ENCODE results near the gene TUBB6. TPM values are rescaled to one million over a fixed set of nuclear protein-coding genes. Genes with fewer than 3 reads are reported as not detected.

TUBB6 gene
- total RNA-seq, 1 experiment from 2014 or later: 125 TPM

GRCh38 chr18:12315490-12315889 lies 7.4 kb downstream of the TUBB6 start:
- no peak overlapping the region for H3K27ac ChIP-seq (ENCODE audit: low read length)
- H3K4me3 ChIP-seq (ENCODE audit: low read depth in 2 of 2, low read length in 2 of 2): no peak overlapping the region
- peaks cover 4% of the 10 kb centered on the region; the same call in 1 of the 2 replicates for H3K4me1 ChIP-seq (ENCODE audit: control insufficient read depth, insufficient read depth, low read length)
- ATAC-seq (no peak), DNase-seq (ENCODE audit: low read depth, low spot score) (no peak)
- TF ChIP-seq POLR2AphosphoS5 (IDR thresholded peaks at IDR 0.05; ENCODE audit: low read depth, low read length) (no peak), SIN3A (IDR thresholded peaks at IDR 0.05; ENCODE audit: borderline replicate concordance, insufficient read depth, low read depth, low read length) (no peak), CTCF (IDR thresholded peaks at IDR 0.05) (no peak), TCF7L2 (IDR thresholded peaks at IDR 0.05; ENCODE audit: low read depth, low read length) (no peak), REST (IDR thresholded peaks at IDR 0.05; ENCODE audit: insufficient read depth in 1 of 2, low read depth in 2 of 2, low read length in 1 of 2) (no peak)
- no peaks in the 10 kb centered on the region for H3K9me3 ChIP-seq (ENCODE audit: control insufficient read depth, insufficient read depth, low read depth, low read length)
- POLR2A ChIA-PET: no interaction called here
- intact Hi-C loops (cut with micrococcal nuclease; ENCODE audit: unreplicated experiment): no loop called here
- CTCF ChIA-PET: no interaction called here
- in situ Hi-C loops (cut with HindIII; ENCODE audit: low pct_unique_long_range_greater_than_20kb, low sequenced_read_pairs): no loop called here
- H3K27me3 ChIP-seq (ENCODE audit: control insufficient read depth, insufficient read depth, low read length): no peaks in the 10 kb centered on the region
- peaks cover 40% of the 10 kb centered on the region for H3K36me3 ChIP-seq (ENCODE audit: control insufficient read depth, insufficient read depth, low read length)
- BruUV-seq (replicated peaks): no TSS peak

GRCh38 chr18:12315911-12316310 lies 7.9 kb downstream of the TUBB6 start:
- in situ Hi-C loops (cut with HindIII; ENCODE audit: low pct_unique_long_range_greater_than_20kb, low sequenced_read_pairs): no loop called here
- CTCF ChIA-PET: no interaction called here
- ATAC-seq (no peak), DNase-seq (ENCODE audit: low read depth, low spot score) (no peak)
- intact Hi-C loops (cut with micrococcal nuclease; ENCODE audit: unreplicated experiment): no loop called here
- POLR2A ChIA-PET: no interaction called here
- Histone ChIP-seq H3K4me1 (ENCODE audit: control insufficient read depth, insufficient read depth, low read length) (peaks cover 4% of the 10 kb centered on the region; the same call in 1 of the 2 replicates), H3K9me3 (ENCODE audit: control insufficient read depth, insufficient read depth, low read depth, low read length) (no peaks in the 10 kb centered on the region), H3K36me3 (ENCODE audit: control insufficient read depth, insufficient read depth, low read length) (peaks cover 39% of the 10 kb centered on the region), H3K4me3 (ENCODE audit: low read depth in 2 of 2, low read length in 2 of 2) (no peak overlapping the region), H3K27me3 (ENCODE audit: control insufficient read depth, insufficient read depth, low read length) (no peaks in the 10 kb centered on the region), H3K27ac (ENCODE audit: low read length) (no peak overlapping the region)
- no TSS peak for BruUV-seq (replicated peaks)
- no peak for TF ChIP-seq POLR2AphosphoS5 (IDR thresholded peaks at IDR 0.05; ENCODE audit: low read depth, low read length)
- no peak for TF ChIP-seq CTCF (IDR thresholded peaks at IDR 0.05)
- no peak for TF ChIP-seq TCF7L2 (IDR thresholded peaks at IDR 0.05; ENCODE audit: low read depth, low read length)
- no peak for TF ChIP-seq REST (IDR thresholded peaks at IDR 0.05; ENCODE audit: insufficient read depth in 1 of 2, low read depth in 2 of 2, low read length in 1 of 2)
- no peak for TF ChIP-seq SIN3A (IDR thresholded peaks at IDR 0.05; ENCODE audit: borderline replicate concordance, insufficient read depth, low read depth, low read length)

Data from Panc1 (cell line).